Hepatocyte (in vitro differentiated cells): ENCODE data around the gene CBL. TPM values are rescaled to one million over a fixed set of nuclear protein-coding genes. Genes with fewer than 3 reads are reported as not detected.

Source experiments
- DNase-seq: peaks from one replicate; pipeline ENCODE4 v3.0.0-alpha.2; 2016; ENCODE audit warnings: low spot score
- H2AFZ ChIP-seq: fragments of 200-600 bp; sonication (generic); 2 replicates; pipeline ENCODE4 v1.6.0; 2016; ENCODE audit warnings: antibody characterized with exemption, mild to moderate bottlenecking
- H3K27ac ChIP-seq: fragments of 200-600 bp; sonication (generic); 2 replicates; pipeline ENCODE4 v1.5.1; 2016; ENCODE audit warnings: mild to moderate bottlenecking
- H3K27me3 ChIP-seq: fragments of 200-600 bp; sonication (generic); 2 replicates; pipeline ENCODE4 v1.6.1; 2016
- H3K36me3 ChIP-seq: fragments of 200-600 bp; sonication (generic); replicated peaks from 2 replicates; pipeline ENCODE4 v1.5.1; 2016; ENCODE audit warnings: low read depth; ENCODE audit not compliant: insufficient read depth
- H3K4me1 ChIP-seq: fragments of 200-600 bp; sonication (generic); 2 replicates; pipeline ENCODE4 v1.5.1; 2016; ENCODE audit warnings: mild to moderate bottlenecking, moderate library complexity; ENCODE audit not compliant: insufficient read depth
- H3K4me2 ChIP-seq: fragments of 200-600 bp; sonication (generic); 2 replicates; pipeline ENCODE4 v1.6.0; 2016
- H3K4me3 ChIP-seq: fragments of 200-600 bp; sonication (generic); 2 replicates; pipeline ENCODE4 v1.5.1; 2016; ENCODE audit warnings: mild to moderate bottlenecking
- H3K79me2 ChIP-seq: fragments of 200-600 bp; sonication (generic); 2 replicates; pipeline ENCODE4 v1.6.0; 2017; ENCODE audit warnings: mild to moderate bottlenecking
- H3K9me2 ChIP-seq: fragments of 200-600 bp; sonication (generic); replicated peaks from 2 replicates; pipeline ENCODE4 v1.6.0; 2017; ENCODE audit warnings: mild to moderate bottlenecking; ENCODE audit not compliant: insufficient read depth
- H3K9me3 ChIP-seq: fragments of 200-600 bp; sonication (generic); 2 replicates; pipeline ENCODE4 v1.5.1; 2016; ENCODE audit warnings: low read depth, mild to moderate bottlenecking
- H4K20me1 ChIP-seq: fragments of 200-600 bp; sonication (generic); 2 replicates; pipeline ENCODE4 v1.6.0; 2016; ENCODE audit warnings: mild to moderate bottlenecking; ENCODE audit not compliant: insufficient read depth, poor library complexity, severe bottlenecking
- CTCF ChIP-seq: fragments of 200-600 bp; sonication (generic); IDR thresholded peaks from 2 replicates; pipeline ENCODE4 v1.5.1; 2016; ENCODE audit warnings: antibody characterized with exemption, mild to moderate bottlenecking; ENCODE audit not compliant: poor library complexity
- EZH2 ChIP-seq: fragments of 200-600 bp; sonication (generic); IDR thresholded peaks from 2 replicates; pipeline ENCODE4 v1.6.1; 2016; ENCODE audit warnings: antibody characterized with exemption, mild to moderate bottlenecking, borderline replicate concordance
- EZH2phosphoT487 ChIP-seq: fragments of 200-600 bp; sonication (generic); IDR thresholded peaks from one replicate; pipeline ENCODE4 v1.6.1; 2018; ENCODE audit warnings: antibody characterized with exemption, mild to moderate bottlenecking, low read depth, moderate library complexity; ENCODE audit not compliant: unreplicated experiment, severe bottlenecking
- WGBS: methylation state at CpG from one replicate; pipeline ENCODE4 v1.1.6; 2016; ENCODE audit warnings: low lambda C conversion rate; ENCODE audit errors: missing lambda C conversion rate; 5-methylcytosine and 5-hydroxymethylcytosine counted together
- polyA plus RNA-seq: library from polyadenylated mRNA; unstranded; fragments of >200 nt; fragmentation: Nextera tagmentation; extraction: Ambion mirVana; gene quantifications from 2 replicates; pipeline ENCODE4 v1.2.1, GENCODE V29; 2016
- total RNA-seq: library from RNA; depleted of rRNA; stranded (reverse); fragments of >200 nt; gene quantifications from 2 replicates; pipeline ENCODE4 v1.2.3, GENCODE V29; 2014

Gene CBL
- total and polyA plus RNA-seq, 2 experiments from 2014 or later: 6.6 to 15.6 TPM

- H3K79me2 ChIP-seq: peaks cover 55% of the 10 kb centered on the region
- H3K36me3 ChIP-seq: no peaks in the 10 kb centered on the region
- H3K9me2 ChIP-seq: no peaks in the 10 kb centered on the region
- H3K27ac ChIP-seq: peak overlapping the region; percentile 97
- TF ChIP-seq EZH2phosphoT487: no peak
- TF ChIP-seq CTCF: no peak
- TF ChIP-seq EZH2: no peak
- no peaks in the 10 kb centered on the region for H3K27me3 ChIP-seq
- peaks cover 8% of the 10 kb centered on the region for H3K4me1 ChIP-seq
- H3K4me3 ChIP-seq: peak overlapping the region; percentile 99
- H4K20me1 ChIP-seq: peaks cover 19% of the 10 kb centered on the region
- H3K4me2 ChIP-seq: peak overlapping the region; percentile 80
- peak; percentile 72 for DNase-seq
- H2AFZ ChIP-seq: peak overlapping the region; percentile 99
- H3K9me3 ChIP-seq: no peaks in the 10 kb centered on the region
- WGBS: 1% methylated on average over 10 of the region's 41 CpGs
Observed at GRCh38 chr11:119206511-119207414, 624 bp downstream of the CBL start.

GRCh38 chr11:119207415-119207960, 1.3 kb downstream of the CBL start:
- Histone ChIP-seq H4K20me1 (peaks cover 24% of the 10 kb centered on the region), H3K79me2 (peaks cover 62% of the 10 kb centered on the region), H3K4me1 (peaks cover 8% of the 10 kb centered on the region)

GRCh38 chr11:119209186-119209585, 3.0 kb downstream of the CBL start:
- WGBS: 91% methylated on average over 7 of the region's 7 CpGs
- Histone ChIP-seq H3K4me2 (no peak overlapping the region), H3K36me3 (no peaks in the 10 kb centered on the region), H2AFZ (no peak overlapping the region), H3K4me3 (no peak overlapping the region), H4K20me1 (peaks cover 27% of the 10 kb centered on the region), H3K4me1 (peaks cover 8% of the 10 kb centered on the region), H3K9me2 (no peaks in the 10 kb centered on the region), H3K27me3 (no peaks in the 10 kb centered on the region), H3K79me2 (peaks cover 79% of the 10 kb centered on the region), H3K27ac (no peak overlapping the region), H3K9me3 (no peaks in the 10 kb centered on the region)
- no peak for DNase-seq
- TF ChIP-seq EZH2: no peak
- no peak for TF ChIP-seq EZH2phosphoT487
- no peak for TF ChIP-seq CTCF

More at GRCh38 chr11:119207415-119207960, 1.3 kb downstream of the CBL start:
- Histone ChIP-seq H3K9me3 (no peaks in the 10 kb centered on the region), H3K9me2 (no peaks in the 10 kb centered on the region), H3K27ac (peak overlapping the region; percentile 97), H2AFZ (peak overlapping the region; percentile 99), H3K27me3 (no peaks in the 10 kb centered on the region), H3K36me3 (no peaks in the 10 kb centered on the region), H3K4me2 (peak overlapping the region; percentile 80), H3K4me3 (peak overlapping the region; percentile 99)
- no peak for DNase-seq
- 41% methylated on average over 11 of the region's 11 CpGs for WGBS
- no peak for TF ChIP-seq CTCF
- TF ChIP-seq EZH2phosphoT487: no peak
- TF ChIP-seq EZH2: no peak
